Stimulated activated effector memory CD8-positive, alpha-beta T cell treated with anti-CD3 and anti-CD28 coated beads, Interleukin-12 subunit alpha, Interleukin-12 subunit beta, amount 100 ng/mL, for 72 hours (primary cell): ENCODE results near the gene TRIM3.

Source experiments
- ATAC-seq: fragments of 150-1000 bp; cut with Tn5 transposase; 2 replicates; pipeline ENCODE4 v1.10.0; 2021
- DNase-seq, 2 donors: peaks; one replicate each; pipeline ENCODE4 v3.0.0; 2021 to 2022; ENCODE audit warnings: low spot score in 2 of 2
- H3K27ac Mint-ChIP-seq: one replicate; pipeline ENCODE4 v1.8.0; 2022; ENCODE audit warnings: mild to moderate bottlenecking, mixed read lengths
- H3K36me3 Mint-ChIP-seq: one replicate; pipeline ENCODE4 v1.8.0; 2022; ENCODE audit warnings: mild to moderate bottlenecking, mixed read lengths
- H3K4me1 Mint-ChIP-seq: one replicate; pipeline ENCODE4 v1.8.0; 2022; ENCODE audit warnings: mixed read lengths
- H3K4me3 Mint-ChIP-seq: one replicate; pipeline ENCODE4 v1.8.0; 2022; ENCODE audit warnings: mild to moderate bottlenecking, mixed read lengths
- H3K9me3 Mint-ChIP-seq: one replicate; pipeline ENCODE4 v1.8.0; 2022; ENCODE audit warnings: mixed read lengths

The TRIM3 gene

GRCh38 chr11:6486256-6486655, 12.5 kb upstream of the TRIM3 start:
- H3K27ac Mint-ChIP-seq, result no peak overlapping the region
- no peaks in the 10 kb centered on the region for H3K9me3 Mint-ChIP-seq
- no peak for DNase-seq
- no peak for ATAC-seq
- peaks cover 23% of the 10 kb centered on the region for H3K36me3 Mint-ChIP-seq
- peaks cover 15% of the 10 kb centered on the region for H3K4me1 Mint-ChIP-seq
- no peak overlapping the region for H3K4me3 Mint-ChIP-seq

- no peaks in the 10 kb centered on the region for H3K9me3 Mint-ChIP-seq
- no peak overlapping the region for H3K4me3 Mint-ChIP-seq
- DNase-seq (no peak), ATAC-seq (no peak)
- no peak overlapping the region for H3K27ac Mint-ChIP-seq
- H3K36me3 Mint-ChIP-seq, result peaks cover 23% of the 10 kb centered on the region
- peaks cover 21% of the 10 kb centered on the region for H3K4me1 Mint-ChIP-seq
Observed at GRCh38 chr11:6485661-6486060, 11.9 kb upstream of the TRIM3 start.

GRCh38 chr11:6483015-6483414, 9.3 kb upstream of the TRIM3 start:
- Mint-ChIP-seq H3K4me3 (peak overlapping the region; percentile 95), H3K27ac (peak overlapping the region; percentile 99), H3K4me1 (peaks cover 41% of the 10 kb centered on the region), H3K9me3 (no peaks in the 10 kb centered on the region), H3K36me3 (peaks cover 18% of the 10 kb centered on the region)
- ATAC-seq, result no peak
- DNase-seq, result no peak

GRCh38 chr11:6482441-6482840, 8.7 kb upstream of the TRIM3 start:
- H3K4me1 Mint-ChIP-seq, result peaks cover 45% of the 10 kb centered on the region
- ATAC-seq, result no peak
- peak overlapping the region; percentile 99 for H3K27ac Mint-ChIP-seq
- peaks cover 24% of the 10 kb centered on the region for H3K36me3 Mint-ChIP-seq
- H3K9me3 Mint-ChIP-seq, result no peaks in the 10 kb centered on the region
- H3K4me3 Mint-ChIP-seq, result peak overlapping the region; percentile 95
- no peak for DNase-seq

GRCh38 chr11:6481924-6482275, 8.2 kb upstream of the TRIM3 start:
- ATAC-seq, result peak; percentile 1
- peak overlapping the region; percentile 95 for H3K4me3 Mint-ChIP-seq

GRCh38 chr11:6481012-6481923, 7.5 kb upstream of the TRIM3 start, which contains the start of the genes ARFIP2 and TIMM10B:
Gene ARFIP2 (minus strand): TSS chr11:6481331. CDS start chr11:6480421, 910 bp downstream.
Gene TIMM10B (plus strand): TSS chr11:6481501. CDS start chr11:6481517, 16 bp downstream.
- Mint-ChIP-seq H3K9me3 (no peaks in the 10 kb centered on the region), H3K4me1 (peaks cover 45% of the 10 kb centered on the region), H3K4me3 (peak within 1 kb of the TSS; percentile 95), H3K27ac (peak within 1 kb of the TSS; percentile 99), H3K36me3 (peaks cover 34% of the 10 kb centered on the region)
- ATAC-seq, result peak; percentile 99
- DNase-seq, result peak; percentile 86 to 97

More at GRCh38 chr11:6481924-6482275, 8.2 kb upstream of the TRIM3 start:
- Mint-ChIP-seq H3K9me3 (no peaks in the 10 kb centered on the region), H3K4me1 (peaks cover 45% of the 10 kb centered on the region), H3K36me3 (peaks cover 29% of the 10 kb centered on the region), H3K27ac (peak overlapping the region; percentile 99)
- DNase-seq, result no peak

- Mint-ChIP-seq H3K4me1 (peaks cover 45% of the 10 kb centered on the region), H3K4me3 (peak overlapping the region; percentile 95), H3K27ac (peak overlapping the region; percentile 99), H3K36me3 (peaks cover 42% of the 10 kb centered on the region), H3K9me3 (no peaks in the 10 kb centered on the region)
- no peak for ATAC-seq
- no peak for DNase-seq
Observed at GRCh38 chr11:6480299-6480914, 6.7 kb upstream of the TRIM3 start.

- Mint-ChIP-seq H3K9me3 (no peaks in the 10 kb centered on the region), H3K27ac (peak overlapping the region; percentile 20), H3K36me3 (peaks cover 50% of the 10 kb centered on the region), H3K4me1 (peaks cover 41% of the 10 kb centered on the region), H3K4me3 (no peak overlapping the region)
- DNase-seq (no peak), ATAC-seq (no peak)
Observed at GRCh38 chr11:6476571-6476970, 2.8 kb upstream of the TRIM3 start.

- Mint-ChIP-seq H3K27ac (peak overlapping the region; percentile 20), H3K9me3 (no peaks in the 10 kb centered on the region), H3K4me1 (peaks cover 36% of the 10 kb centered on the region), H3K4me3 (no peak overlapping the region), H3K36me3 (peaks cover 44% of the 10 kb centered on the region)
- DNase-seq (no peak), ATAC-seq (no peak)
Observed at GRCh38 chr11:6475936-6476335, 2.2 kb upstream of the TRIM3 start.

GRCh38 chr11:6474806-6475500, 1.2 kb upstream of the TRIM3 start:
- H3K36me3 Mint-ChIP-seq, result peaks cover 40% of the 10 kb centered on the region
- peak overlapping the region; percentile 77 for H3K4me3 Mint-ChIP-seq
- DNase-seq (no peak), ATAC-seq (no peak)
- peak overlapping the region; percentile 20 for H3K27ac Mint-ChIP-seq
- H3K4me1 Mint-ChIP-seq, result peaks cover 27% of the 10 kb centered on the region
- no peaks in the 10 kb centered on the region for H3K9me3 Mint-ChIP-seq

GRCh38 chr11:6474413-6474792, 662 bp upstream of the TRIM3 start:
- Mint-ChIP-seq H3K36me3 (peaks cover 38% of the 10 kb centered on the region), H3K4me3 (peak overlapping the region; percentile 77), H3K4me1 (peaks cover 21% of the 10 kb centered on the region), H3K9me3 (no peaks in the 10 kb centered on the region), H3K27ac (peak overlapping the region; percentile 81)
- no peak for DNase-seq
- no peak for ATAC-seq

- ATAC-seq (no peak), DNase-seq (no peak)
- Mint-ChIP-seq H3K9me3 (no peaks in the 10 kb centered on the region), H3K4me1 (peaks cover 13% of the 10 kb centered on the region), H3K36me3 (peaks cover 32% of the 10 kb centered on the region), H3K27ac (peak overlapping the region; percentile 81), H3K4me3 (peak overlapping the region; percentile 77)
Observed at GRCh38 chr11:6472934-6473333, 807 bp downstream of the TRIM3 start.

- Mint-ChIP-seq H3K27ac (no peak overlapping the region), H3K4me3 (no peak overlapping the region)
- no peak for ATAC-seq
Observed at GRCh38 chr11:6469599-6469998, 4.1 kb downstream of the TRIM3 start.

GRCh38 chr11:6468712-6469495, 4.8 kb downstream of the TRIM3 start:
- Mint-ChIP-seq H3K36me3 (peaks cover under 1% of the 10 kb centered on the region), H3K4me3 (no peak overlapping the region), H3K4me1 (peaks cover 10% of the 10 kb centered on the region), H3K9me3 (no peaks in the 10 kb centered on the region), H3K27ac (no peak overlapping the region)
- DNase-seq (no peak), ATAC-seq (peak; percentile 19)

More at GRCh38 chr11:6469599-6469998, 4.1 kb downstream of the TRIM3 start:
- no peaks in the 10 kb centered on the region for H3K9me3 Mint-ChIP-seq
- DNase-seq, result no peak
- H3K4me1 Mint-ChIP-seq, result peaks cover 10% of the 10 kb centered on the region
- H3K36me3 Mint-ChIP-seq, result peaks cover 7% of the 10 kb centered on the region

- DNase-seq (no peak), ATAC-seq (no peak)
- no peaks in the 10 kb centered on the region for H3K9me3 Mint-ChIP-seq
- H3K36me3 Mint-ChIP-seq, result no peaks in the 10 kb centered on the region
- no peak overlapping the region for H3K27ac Mint-ChIP-seq
- no peak overlapping the region for H3K4me3 Mint-ChIP-seq
- no peaks in the 10 kb centered on the region for H3K4me1 Mint-ChIP-seq
Observed at GRCh38 chr11:6459099-6459450, 14.7 kb downstream of the TRIM3 start.
